T-cell (primary cell): ENCODE results near the gene TP53INP2. TPM values are rescaled to one million over a fixed set of nuclear protein-coding genes. Genes with fewer than 3 reads are reported as not detected.
"Not testable (repeated sequence)": the region's sequence is repeated elsewhere in the genome, so short reads cannot be mapped to it uniquely, and the experiment has no call there.

Experiments used
- ATAC-seq, 4 experiments: fragments of 200-7000 bp in 3 of 4; fragments of 150-1000 bp in 1 of 4; cut with Tn5 transposase; replicated peaks in 1 of 4; 1 replicate in 3 of 4; 2 replicates in 1 of 4; pipeline ENCODE4 v1.10.0; 2021; ENCODE audit warnings: moderate library complexity in 3 of 4, mild to moderate bottlenecking in 2 of 4, moderate number of reproducible peaks in 1 of 4
- CTCF ChIA-PET, 2 donors: fragments of 300-600 bp; sonication (Branson Sonifier 250); formaldehyde crosslinking; loops; one replicate each; lab custom pipeline; 2022; ENCODE audit warnings: antibody characterized with exemption in 2 of 2; lab: Charles Lee
- POLR2A ChIA-PET, 2 donors: fragments of 300-600 bp; sonication (Branson Sonifier 250); formaldehyde crosslinking; loops; one replicate each; lab custom pipeline; 2022; ENCODE audit warnings: antibody characterized with exemption in 2 of 2; lab: Charles Lee
- DNase-seq, 35 experiments: peaks; one replicate each; pipeline versions ENCODE4 v3.0.0 to v3.0.0-alpha.2; 2013 to 2023
- H3K27ac ChIP-seq: one replicate; pipeline ENCODE4 v1.5.1; 2013; ENCODE audit warnings: low read length
- H3K27me3 ChIP-seq, 2 experiments: replicated peaks in 1 of 2; 1 replicate in 1 of 2; 2 replicates in 1 of 2; pipeline versions ENCODE4 v1.6.1 to v1.7.0; 2013; ENCODE audit warnings: low read length in 1 of 2, mixed read lengths in 1 of 2; ENCODE audit not compliant: control insufficient read depth in 2 of 2, insufficient read depth in 2 of 2; ENCODE audit errors: extremely low read depth in 1 of 2
- H3K36me3 ChIP-seq, 2 donors: 1 replicate in 1 of 2; 2 replicates in 1 of 2; pipeline versions ENCODE4 v1.6.1 to v1.7.0; 2013; ENCODE audit warnings: low read length in 1 of 2; ENCODE audit not compliant: control insufficient read depth in 2 of 2, insufficient read depth in 1 of 2; ENCODE audit errors: extremely low read depth in 1 of 2
- H3K4me1 ChIP-seq, 2 experiments: 1 replicate in 1 of 2; 2 replicates in 1 of 2; pipeline versions ENCODE4 v1.6.1 to v1.7.0; 2013; ENCODE audit warnings: low read length in 2 of 2, mixed read lengths in 1 of 2; ENCODE audit not compliant: insufficient read depth in 2 of 2, control insufficient read depth in 1 of 2; ENCODE audit errors: extremely low read depth in 1 of 2
- H3K4me3 ChIP-seq, 2 donors: 1 replicate in 1 of 2; 2 replicates in 1 of 2; pipeline versions ENCODE4 v1.5.1 to v1.7.0; 2013; ENCODE audit warnings: mild to moderate bottlenecking in 2 of 2, low read length in 1 of 2, moderate library complexity in 1 of 2; ENCODE audit not compliant: control insufficient read depth in 1 of 2; ENCODE audit errors: extremely low read depth in 1 of 2
- H3K9me3 ChIP-seq: 2 replicates; pipeline ENCODE4 v1.7.0; 2013
- H3K27ac Mint-ChIP-seq, 2 donors: one replicate each; pipeline ENCODE4 v1.8.0; 2020 to 2021; ENCODE audit warnings: mild to moderate bottlenecking in 2 of 2, mixed read lengths in 2 of 2
- H3K27me3 Mint-ChIP-seq, 2 donors: one replicate each; pipeline ENCODE4 v1.8.0; 2021 to 2022; ENCODE audit warnings: mixed read lengths in 2 of 2
- H3K36me3 Mint-ChIP-seq: one replicate; pipeline ENCODE4 v1.8.0; 2021; ENCODE audit warnings: mixed read lengths
- H3K4me1 Mint-ChIP-seq, 3 donors: one replicate each; pipeline ENCODE4 v1.8.0; 2020 to 2022; ENCODE audit warnings: mixed read lengths in 3 of 3, mild to moderate bottlenecking in 1 of 3
- H3K4me3 Mint-ChIP-seq, 3 donors: one replicate each; pipeline ENCODE4 v1.8.0; 2020 to 2022; ENCODE audit warnings: mild to moderate bottlenecking in 3 of 3, mixed read lengths in 3 of 3, moderate library complexity in 3 of 3
- H3K9me3 Mint-ChIP-seq, 3 donors: one replicate each; pipeline ENCODE4 v1.8.0; 2020 to 2022; ENCODE audit warnings: mixed read lengths in 3 of 3
- WGBS: methylation state at CpG from one replicate; pipeline ENCODE4 v1.1.5; 2013; ENCODE audit warnings: missing lambda C conversion rate; ENCODE audit not compliant: insufficient coverage; 5-methylcytosine and 5-hydroxymethylcytosine counted together
- total RNA-seq, 35 experiments: library from RNA in 6 of 35; stranded (reverse) in 6 of 35; fragments of 120-200 nt in 1 of 35; gene quantifications; one replicate each; pipeline versions ENCODE4 v1.2.1 to v1.2.4 and lab custom pipeline; 2013 to 2026

TP53INP2 gene
- total RNA-seq (10 to 100 TPM in 2 of 5 donors, 1 to 10 TPM in 3; 1.3 to 56.7 (median 1.9) TPM), total RNA-seq (lab: John Stamatoyannopoulos, UW) (1.0 to 218 (median 4.5) reads per million in 29 experiments)
- total RNA-seq (2013): 2.1 TPM

- ChIA-PET POLR2A (interaction anchor here (0.6 to 2.6 kb wide), 5 partner anchors 19 to 1135 kb away, joined by 3 to 16 read pairs (median 4); partner anchors contain the start of gene PIGU (in 2 of the 2)), CTCF (interaction anchor here in 1 of 2 donors (0.6 to 1.7 kb wide), 4 partner anchors 27 to 392 kb away, joined by 3 to 5 read pairs (median 4); partner anchors contain the start of genes DYNLRB1 and PIGU)
- H3K36me3 ChIP-seq: no peaks in the 10 kb centered on the region
- H3K4me1 ChIP-seq: peaks cover 0 to 29% of the 10 kb centered on the region in 2 experiments
- H3K27ac ChIP-seq: peak within 1 kb of the TSS; percentile 73
- no peaks in the 10 kb centered on the region for H3K9me3 ChIP-seq
- H3K4me3 Mint-ChIP-seq: peak within 1 kb of the TSS; percentile 85 to 95 (median 92)
- ATAC-seq: peak; percentile 65 to 72 (median 67)
- H3K27ac Mint-ChIP-seq: peak within 1 kb of the TSS; percentile 86 to 91
- H3K4me1 Mint-ChIP-seq: peaks cover 19 to 31% (median 23%) of the 10 kb centered on the region in 3 donors
- peak within 1 kb of the TSS; percentile 78 to 90 for H3K4me3 ChIP-seq
- peaks cover 5 to 6% of the 10 kb centered on the region in 2 donors for H3K27me3 Mint-ChIP-seq
- peak; percentile 53 to 95 (median 86) for DNase-seq
- under 1% methylated on average over 67 of the region's 82 CpGs for WGBS
- H3K9me3 Mint-ChIP-seq: no peaks in the 10 kb centered on the region
- H3K36me3 Mint-ChIP-seq: no peaks in the 10 kb centered on the region
- H3K27me3 ChIP-seq: peaks cover 0 to 19% of the 10 kb centered on the region in 2 experiments
Measured at GRCh38 chr20:34704177-34705007, at the start of gene TP53INP2. Gene TP53INP2 (plus strand): TSS chr20:34704344. CDS start chr20:34708740, 4,396 bp downstream.

- H3K4me1 ChIP-seq, H3K36me3 ChIP-seq, H3K4me3 Mint-ChIP-seq, CTCF ChIA-PET, H3K27me3 Mint-ChIP-seq, H3K27me3 ChIP-seq, H3K9me3 Mint-ChIP-seq, ATAC-seq, H3K4me1 Mint-ChIP-seq, H3K36me3 Mint-ChIP-seq, H3K9me3 ChIP-seq, H3K27ac ChIP-seq, POLR2A ChIA-PET, H3K4me3 ChIP-seq, DNase-seq, H3K27ac Mint-ChIP-seq: not testable (repeated sequence)
- WGBS: 100% methylated on average over 2 of the region's 31 CpGs
Measured at GRCh38 chr20:34658654-34659053, 45.5 kb upstream of the TP53INP2 start.

GRCh38 chr20:34661811-34662210 is 42.3 kb upstream of the TP53INP2 start:
- H3K27me3 ChIP-seq, DNase-seq, H3K4me3 Mint-ChIP-seq, H3K27me3 Mint-ChIP-seq, H3K36me3 ChIP-seq, H3K4me1 ChIP-seq, POLR2A ChIA-PET, H3K27ac ChIP-seq, H3K9me3 Mint-ChIP-seq, H3K36me3 Mint-ChIP-seq, H3K4me3 ChIP-seq, CTCF ChIA-PET, H3K9me3 ChIP-seq, ATAC-seq: not testable (repeated sequence)
- 55% methylated on average over 2 of the region's 5 CpGs for WGBS
- peak overlapping the region in 1 of 2 donors; percentile 31 for H3K27ac Mint-ChIP-seq
- H3K4me1 Mint-ChIP-seq: peaks cover 5 to 11% (median 7%) of the 10 kb centered on the region in 3 donors

- Mint-ChIP-seq H3K4me1 (peaks cover 5 to 11% (median 7%) of the 10 kb centered on the region in 3 donors), H3K27ac (no peak overlapping the region), H3K9me3 (no peaks in the 10 kb centered on the region), H3K27me3 (no peaks in the 10 kb centered on the region), H3K4me3 (no peak overlapping the region), H3K36me3 (no peaks in the 10 kb centered on the region)
- CTCF ChIA-PET: no interaction called here
- 96% methylated on average over 3 of the region's 5 CpGs for WGBS
- DNase-seq: no peak
- H3K4me1 ChIP-seq: peaks cover 0 to 3% of the 10 kb centered on the region in 2 experiments
- ATAC-seq: no peak
- H3K27ac ChIP-seq: no peak overlapping the region
- POLR2A ChIA-PET: interaction anchor here in 1 of 2 donors (0.6 kb wide), 2 partner anchors 17 to 32 kb away, joined by 3 read pairs; no protein-coding TSS in a partner anchor
- no peaks in the 10 kb centered on the region for H3K36me3 ChIP-seq
- H3K4me3 ChIP-seq: no peak overlapping the region
- H3K27me3 ChIP-seq: no peaks in the 10 kb centered on the region
- H3K9me3 ChIP-seq: no peaks in the 10 kb centered on the region
Measured at GRCh38 chr20:34663213-34663943, 40.8 kb upstream of the TP53INP2 start.

- H3K36me3 ChIP-seq, ATAC-seq, H3K27ac Mint-ChIP-seq, H3K36me3 Mint-ChIP-seq, POLR2A ChIA-PET, CTCF ChIA-PET, H3K9me3 Mint-ChIP-seq, H3K4me3 ChIP-seq, H3K9me3 ChIP-seq, H3K4me3 Mint-ChIP-seq, DNase-seq, H3K27ac ChIP-seq, H3K4me1 ChIP-seq, H3K27me3 Mint-ChIP-seq, H3K27me3 ChIP-seq: not testable (repeated sequence)
- peaks cover 5 to 11% (median 9%) of the 10 kb centered on the region in 3 donors for H3K4me1 Mint-ChIP-seq
- WGBS: no CpG with 5 or more reads among the region's 7 CpGs
Measured at GRCh38 chr20:34664751-34665150, 39.4 kb upstream of the TP53INP2 start.

- no peak overlapping the region for H3K4me3 ChIP-seq
- peaks cover 3% of the 10 kb centered on the region for H3K36me3 Mint-ChIP-seq
- H3K27me3 ChIP-seq: no peaks in the 10 kb centered on the region
- H3K27me3 Mint-ChIP-seq: no peaks in the 10 kb centered on the region
- H3K27ac Mint-ChIP-seq: no peak overlapping the region
- no peak for DNase-seq
- H3K36me3 ChIP-seq: no peaks in the 10 kb centered on the region
- H3K27ac ChIP-seq: no peak overlapping the region
- peaks cover 4 to 5% (median 5%) of the 10 kb centered on the region in 3 donors for H3K4me1 Mint-ChIP-seq
- ChIA-PET POLR2A (no interaction called here), CTCF (no interaction called here)
- ATAC-seq: no peak
- no peaks in the 10 kb centered on the region for H3K4me1 ChIP-seq
- H3K9me3 ChIP-seq: no peaks in the 10 kb centered on the region
- no peak overlapping the region for H3K4me3 Mint-ChIP-seq
- H3K9me3 Mint-ChIP-seq: no peaks in the 10 kb centered on the region
- WGBS: no CpG with 5 or more reads among the region's 1 CpG
Measured at GRCh38 chr20:34669094-34669493, 35.0 kb upstream of the TP53INP2 start.
